SK-N-SH treated with all-trans-retinoic acid at 6 μM for 48 hours (cell line): ENCODE measurements around the gene SLCO3A1.

Experiments used
- ATAC-seq: fragments of 200-7000 bp; cut with Tn5 transposase; 3 replicates; pipeline ENCODE4 v1.9.1; 2020; ENCODE audit warnings: mild to moderate bottlenecking, moderate library complexity
- ARNTL ChIP-seq: fragments of 450-650 bp; formaldehyde crosslinking; IDR thresholded peaks from 2 replicates; pipeline ENCODE4 v1.5.0; 2020; ENCODE audit warnings: low read depth, mild to moderate bottlenecking, moderate library complexity, borderline replicate concordance
- BACH2 ChIP-seq: fragments of 250-450 bp; sonication (Bioruptor Pico); IDR thresholded peaks from 2 replicates; pipeline ENCODE4 v1.9.0; 2021; ENCODE audit warnings: mild to moderate bottlenecking, borderline replicate concordance
- CREB5 ChIP-seq: fragments of 250-450 bp; sonication (Bioruptor Pico); IDR thresholded peaks from 2 replicates; pipeline ENCODE4 v1.5.1; 2020; ENCODE audit warnings: low read depth, mild to moderate bottlenecking, moderate library complexity
- CSDC2 ChIP-seq: fragments of 250-450 bp; sonication (Bioruptor Pico); IDR thresholded peaks from 2 replicates; pipeline ENCODE4 v1.5.0; 2020; ENCODE audit warnings: mild to moderate bottlenecking, moderate library complexity
- CSRNP3 ChIP-seq: fragments of 250-450 bp; sonication (Bioruptor Pico); IDR thresholded peaks from 2 replicates; pipeline ENCODE4 v1.5.1; 2021; ENCODE audit warnings: mild to moderate bottlenecking, moderate library complexity
- ESRRG ChIP-seq: fragments of 250-450 bp; sonication (Bioruptor Pico); IDR thresholded peaks from 2 replicates; pipeline ENCODE4 v1.6.1; 2021; ENCODE audit warnings: mild to moderate bottlenecking
- GLIS3 ChIP-seq: fragments of 250-450 bp; sonication (Bioruptor Pico); IDR thresholded peaks from 2 replicates; pipeline ENCODE4 v1.5.0; 2020; ENCODE audit warnings: mild to moderate bottlenecking, moderate library complexity
- ISL1 ChIP-seq: fragments of 250-450 bp; sonication (Bioruptor Pico); IDR thresholded peaks from 2 replicates; pipeline ENCODE4 v2.1.2; 2022; ENCODE audit warnings: mild to moderate bottlenecking, moderate library complexity
- OSR1 ChIP-seq: fragments of 250-450 bp; sonication (Bioruptor Pico); IDR thresholded peaks from 2 replicates; pipeline ENCODE4 v1.8.0; 2022; ENCODE audit warnings: moderate library complexity, mild to moderate bottlenecking, inconsistent platforms
- PATZ1 ChIP-seq: fragments of 250-450 bp; sonication (Bioruptor Pico); IDR thresholded peaks from 2 replicates; pipeline ENCODE4 v1.8.0; 2020; ENCODE audit warnings: mild to moderate bottlenecking, moderate library complexity, borderline replicate concordance
- POU6F1 ChIP-seq: fragments of 250-450 bp; sonication (Bioruptor Pico); IDR thresholded peaks from 2 replicates; pipeline ENCODE4 v1.8.0; 2021; ENCODE audit warnings: low read depth, mild to moderate bottlenecking, moderate library complexity, borderline replicate concordance
- PPARA ChIP-seq: fragments of 250-450 bp; sonication (Bioruptor Pico); IDR thresholded peaks from 2 replicates; pipeline ENCODE4 v1.5.0; 2020; ENCODE audit warnings: mild to moderate bottlenecking, borderline replicate concordance
- RARB ChIP-seq: fragments of 250-450 bp; sonication (Bioruptor Pico); IDR thresholded peaks from 2 replicates; pipeline ENCODE4 v1.8.0; 2021; ENCODE audit warnings: mild to moderate bottlenecking, moderate library complexity
- SNAI2 ChIP-seq: fragments of 250-450 bp; sonication (Bioruptor Pico); IDR thresholded peaks from 2 replicates; pipeline ENCODE4 v1.5.0; 2020; ENCODE audit warnings: mild to moderate bottlenecking, moderate library complexity
- TCF4 ChIP-seq: fragments of 250-450 bp; sonication (Bioruptor Pico); IDR thresholded peaks from 2 replicates; pipeline ENCODE4 v1.8.0; 2021; ENCODE audit warnings: mild to moderate bottlenecking, moderate library complexity, borderline replicate concordance
- TOX ChIP-seq: fragments of 250-450 bp; sonication (Bioruptor Pico); IDR thresholded peaks from 2 replicates; pipeline ENCODE4 v1.8.0; 2021; ENCODE audit warnings: mild to moderate bottlenecking, moderate library complexity, borderline replicate concordance
- TSHZ2 ChIP-seq: fragments of 250-450 bp; sonication (Bioruptor Pico); IDR thresholded peaks from 2 replicates; pipeline ENCODE4 v1.5.0; 2020; ENCODE audit warnings: mild to moderate bottlenecking, moderate library complexity
- ZC3H10 ChIP-seq: fragments of 250-450 bp; sonication (Bioruptor Pico); IDR thresholded peaks from 2 replicates; pipeline ENCODE4 v1.5.1; 2021; ENCODE audit warnings: mild to moderate bottlenecking, moderate library complexity
- ZFP3 ChIP-seq: fragments of 250-450 bp; sonication (Bioruptor Pico); IDR thresholded peaks from 2 replicates; pipeline ENCODE4 v1.5.0; 2020; ENCODE audit warnings: mild to moderate bottlenecking, moderate library complexity
- ZFP30 ChIP-seq: fragments of 450-650 bp; formaldehyde crosslinking; IDR thresholded peaks from 2 replicates; pipeline ENCODE4 v1.5.0; 2022; ENCODE audit warnings: mild to moderate bottlenecking, moderate library complexity
- ZNF565 ChIP-seq: fragments of 450-650 bp; formaldehyde crosslinking; conservative IDR thresholded peaks from 2 replicates; pipeline ENCODE4 v1.5.0; 2020; ENCODE audit warnings: low read depth, mild to moderate bottlenecking, moderate library complexity
- ZNF70 ChIP-seq: fragments of 450-650 bp; formaldehyde crosslinking; IDR thresholded peaks from 2 replicates; pipeline ENCODE4 v1.5.0; 2020; ENCODE audit warnings: mild to moderate bottlenecking, moderate library complexity
- ZNF8 ChIP-seq: fragments of 450-650 bp; formaldehyde crosslinking; IDR thresholded peaks from 2 replicates; pipeline ENCODE4 v1.5.0; 2020; ENCODE audit warnings: mild to moderate bottlenecking, moderate library complexity

The SLCO3A1 gene

GRCh38 chr15:92115834-92116233, 262.3 kb downstream of the SLCO3A1 start:
- ATAC-seq = no peak
- no peak for TF ChIP-seq TCF4 (CRISPR knock-in tag)
- TF ChIP-seq CREB5 = no peak
- TF ChIP-seq CSRNP3 (CRISPR knock-in tag) = no peak
- no peak for TF ChIP-seq ZNF565
- TF ChIP-seq ISL1 (CRISPR knock-in tag) = no peak
- TF ChIP-seq PATZ1 (CRISPR knock-in tag) = no peak
- TF ChIP-seq RARB (CRISPR knock-in tag) = no peak
- TF ChIP-seq ZFP30 = no peak
- no peak for TF ChIP-seq POU6F1
- TF ChIP-seq BACH2 (CRISPR knock-in tag) = no peak
- no peak for TF ChIP-seq ZC3H10 (CRISPR knock-in tag)
- no peak for TF ChIP-seq CSDC2 (CRISPR knock-in tag)
- no peak for TF ChIP-seq SNAI2 (CRISPR knock-in tag)
- no peak for TF ChIP-seq PPARA (CRISPR knock-in tag)
- TF ChIP-seq ZNF70 (CRISPR knock-in tag) = no peak

GRCh38 chr15:92116330-92116729, 262.8 kb downstream of the SLCO3A1 start:
- ATAC-seq = no peak
- no peak for TF ChIP-seq ZNF70 (CRISPR knock-in tag)
- TF ChIP-seq OSR1 (CRISPR knock-in tag) = no peak
- no peak for TF ChIP-seq TSHZ2
- no peak for TF ChIP-seq POU6F1
- no peak for TF ChIP-seq TCF4 (CRISPR knock-in tag)
- TF ChIP-seq ZNF565 = no peak
- TF ChIP-seq ZNF8 (CRISPR knock-in tag) = no peak
- no peak for TF ChIP-seq ARNTL
- no peak for TF ChIP-seq BACH2 (CRISPR knock-in tag)
- TF ChIP-seq SNAI2 (CRISPR knock-in tag) = no peak
- TF ChIP-seq RARB (CRISPR knock-in tag) = no peak
- no peak for TF ChIP-seq CSRNP3 (CRISPR knock-in tag)
- no peak for TF ChIP-seq CREB5
- no peak for TF ChIP-seq PATZ1 (CRISPR knock-in tag)
- TF ChIP-seq TOX (CRISPR knock-in tag) = no peak
- TF ChIP-seq CSDC2 (CRISPR knock-in tag) = no peak
- no peak for TF ChIP-seq ZC3H10 (CRISPR knock-in tag)
- no peak for TF ChIP-seq ESRRG (CRISPR knock-in tag)
- no peak for TF ChIP-seq GLIS3 (CRISPR knock-in tag)
- no peak for TF ChIP-seq ZFP3
- TF ChIP-seq, all 23 proteins: peak for 0
